ENCODE measurements around the gene SIKE1.
"Not testable (repeated sequence)": the region's sequence is repeated elsewhere in the genome, so short reads cannot be mapped to it uniquely, and the experiment has no call there.

SIKE1 gene

DNA sequence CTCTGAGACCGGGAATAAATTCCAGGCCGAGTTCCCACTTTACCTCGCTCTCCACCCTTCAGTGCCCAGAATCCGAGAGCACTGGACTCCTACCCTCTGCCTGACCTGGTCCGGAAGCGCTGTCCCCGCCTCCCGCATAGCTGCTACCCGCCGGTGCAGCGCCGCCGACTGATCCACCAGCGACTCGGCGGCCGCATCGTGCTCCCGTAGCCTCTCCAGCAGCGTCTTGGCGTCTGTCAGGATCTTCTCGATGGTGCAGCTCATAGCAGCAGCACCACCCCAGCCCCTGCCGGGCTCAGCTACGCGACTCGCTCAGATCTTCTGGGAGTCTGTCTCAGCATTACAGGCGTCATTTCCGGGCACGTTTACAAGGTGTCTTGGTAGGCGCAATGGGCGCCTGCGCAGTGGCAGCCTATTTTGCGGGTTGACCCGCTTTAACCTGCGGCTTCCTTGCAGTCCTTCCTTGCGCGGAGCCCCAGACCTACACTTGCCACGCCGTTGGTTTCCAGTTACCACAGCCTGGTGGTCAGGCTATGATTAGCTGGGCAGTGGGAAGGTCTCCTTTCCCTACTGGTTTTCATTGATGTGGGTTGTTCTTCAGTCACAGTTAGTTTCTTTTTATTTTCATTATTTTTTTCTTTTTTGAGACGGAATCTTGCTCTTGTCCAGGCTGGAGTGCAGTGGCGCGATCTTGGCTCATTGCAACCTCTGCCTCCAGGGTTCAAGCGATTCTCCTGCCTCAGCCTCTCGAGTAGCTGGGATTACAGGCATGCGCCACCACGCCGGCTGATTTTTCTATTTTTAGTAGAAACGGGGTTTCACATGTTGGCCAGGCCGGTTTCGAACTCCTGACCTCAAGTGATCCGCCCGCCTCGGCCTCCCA lies at the start of gene SIKE1:
SIKE1 (minus strand) TSS at position 342 of the 883 bp plus-strand sequence; CDS start at position 264, 78 bp downstream.
- peak; percentile 85 for DNase-seq (ENCODE audit: low read depth)

- DNase-seq (ENCODE audit: low read depth): not testable (repeated sequence)
Measured at GRCh38 chr1:114830075-114830474, 49.6 kb upstream of the SIKE1 start.

- DNase-seq (ENCODE audit: low read depth): no peak
Measured at GRCh38 chr1:114828251-114828650, 47.8 kb upstream of the SIKE1 start.

GRCh38 chr1:114821978-114822377 lies 41.5 kb upstream of the SIKE1 start:
- no peak for DNase-seq (ENCODE audit: low read depth)

GRCh38 chr1:114820392-114820791 lies 39.9 kb upstream of the SIKE1 start:
- DNase-seq (ENCODE audit: low read depth): no peak

GRCh38 chr1:114819869-114820268 lies 39.4 kb upstream of the SIKE1 start:
- DNase-seq (ENCODE audit: low read depth): no peak

GRCh38 chr1:114804449-114804848 lies 24.0 kb upstream of the SIKE1 start:
- not testable (repeated sequence) for DNase-seq (ENCODE audit: low read depth)

- no peak for DNase-seq (ENCODE audit: low read depth)
Measured at GRCh38 chr1:114803001-114803400, 22.5 kb upstream of the SIKE1 start.

DNA sequence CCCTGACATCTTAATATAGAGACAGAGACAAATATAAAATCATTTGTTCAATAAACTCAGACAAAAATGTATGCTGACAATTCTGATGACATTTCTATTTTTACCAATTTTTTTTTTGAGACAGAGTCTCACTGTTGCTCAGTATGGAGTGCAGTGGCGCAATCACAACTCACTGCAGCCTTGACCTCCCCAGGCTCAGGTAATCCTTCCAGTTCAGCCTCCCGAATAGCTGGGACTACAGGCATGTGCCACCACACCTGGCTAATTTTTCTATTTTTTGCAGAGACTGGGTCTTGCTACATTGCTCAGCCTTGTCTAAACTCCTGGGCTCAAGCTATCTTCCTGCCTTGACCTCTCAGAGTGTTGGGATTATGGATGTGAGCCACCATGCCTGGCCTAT lies 13.6 kb upstream of the SIKE1 start:
- DNase-seq (ENCODE audit: low read depth): no peak

GRCh38 chr1:114790581-114790980 lies 10.1 kb upstream of the SIKE1 start:
- DNase-seq (ENCODE audit: low read depth): not testable (repeated sequence)

DNA sequence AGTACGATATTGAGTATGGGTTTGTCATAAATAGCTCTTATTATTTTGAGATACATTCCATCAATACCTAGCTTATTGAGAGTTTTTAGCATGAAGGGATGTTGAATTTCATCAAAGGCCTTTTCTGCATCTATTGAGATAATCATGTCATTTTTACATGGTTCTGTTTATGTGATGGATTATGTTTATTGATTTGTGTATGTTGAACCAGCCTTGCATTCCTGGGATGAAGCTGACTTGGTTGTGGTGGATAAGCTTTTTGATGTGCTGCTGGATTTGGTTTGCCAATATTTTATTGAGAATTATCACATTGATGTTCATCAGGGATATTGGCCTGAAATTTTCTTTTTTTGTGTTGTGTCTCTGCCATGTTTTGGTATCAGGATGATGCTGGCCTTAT lies 6.0 kb upstream of the SIKE1 start:
- not testable (repeated sequence) for DNase-seq (ENCODE audit: low read depth)

GRCh38 chr1:114782476-114782875 lies 2.0 kb upstream of the SIKE1 start:
- no peak for DNase-seq (ENCODE audit: low read depth)

DNA sequence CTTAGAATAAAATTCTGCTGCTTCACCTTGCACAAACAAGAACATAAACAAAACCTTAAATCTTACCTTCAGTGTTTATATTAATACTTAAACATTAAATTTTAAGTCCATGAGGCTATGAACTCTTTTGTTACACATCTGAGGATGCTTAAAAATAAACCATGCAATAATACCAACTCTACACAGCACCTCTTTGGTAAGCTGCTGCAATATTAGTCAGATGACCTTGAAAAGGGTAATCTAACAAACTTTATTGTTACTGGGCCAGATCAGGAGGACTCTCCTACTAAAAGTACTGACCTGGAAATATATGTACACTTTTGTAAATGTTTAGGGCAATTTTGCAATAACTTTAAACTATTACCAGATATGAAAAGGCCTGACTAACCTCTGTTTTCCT lies 763 bp downstream of the SIKE1 start:
- DNase-seq (ENCODE audit: low read depth): no peak

DNA sequence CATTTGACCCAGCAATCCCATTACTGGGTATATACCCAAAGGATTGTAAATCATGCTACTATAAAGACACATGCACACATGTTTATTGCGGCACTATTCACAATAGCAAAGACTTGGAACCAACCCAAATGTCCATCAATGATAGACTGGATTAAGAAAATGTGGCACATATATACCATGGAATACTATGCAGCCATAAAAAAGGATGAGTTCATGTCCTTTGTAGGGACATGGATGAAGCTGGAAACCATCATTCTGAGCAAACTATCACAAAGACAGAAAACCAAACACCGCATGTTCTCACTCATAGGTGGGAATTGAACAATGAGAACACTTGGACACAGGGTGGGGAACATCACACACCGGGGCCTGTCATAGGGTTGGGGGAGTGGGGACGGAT lies 3.8 kb downstream of the SIKE1 start:
- not testable (repeated sequence) for DNase-seq (ENCODE audit: low read depth)

GRCh38 chr1:114771992-114772391 lies 8.5 kb downstream of the SIKE1 start:
- DNase-seq (ENCODE audit: low read depth): no peak

DNA sequence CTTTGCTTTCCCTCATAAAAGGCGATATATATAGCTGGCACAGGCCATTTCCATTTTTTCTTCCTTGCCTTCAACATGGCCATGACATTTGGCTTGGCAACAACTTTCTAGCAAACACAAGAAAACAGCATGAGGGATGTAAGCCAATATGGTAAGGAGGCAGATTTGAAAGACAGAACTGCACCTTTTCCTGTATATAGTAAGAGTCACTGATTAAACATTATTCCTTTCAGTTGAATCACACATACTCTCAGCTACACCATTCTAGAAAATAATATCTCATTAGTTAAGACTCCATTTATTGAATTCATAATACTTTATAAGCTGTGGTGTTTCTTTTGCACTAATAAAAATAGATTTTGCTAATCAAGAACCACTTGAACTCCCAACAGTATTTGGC lies 9.5 kb downstream of the SIKE1 start:
- DNase-seq (ENCODE audit: low read depth): no peak

DNA sequence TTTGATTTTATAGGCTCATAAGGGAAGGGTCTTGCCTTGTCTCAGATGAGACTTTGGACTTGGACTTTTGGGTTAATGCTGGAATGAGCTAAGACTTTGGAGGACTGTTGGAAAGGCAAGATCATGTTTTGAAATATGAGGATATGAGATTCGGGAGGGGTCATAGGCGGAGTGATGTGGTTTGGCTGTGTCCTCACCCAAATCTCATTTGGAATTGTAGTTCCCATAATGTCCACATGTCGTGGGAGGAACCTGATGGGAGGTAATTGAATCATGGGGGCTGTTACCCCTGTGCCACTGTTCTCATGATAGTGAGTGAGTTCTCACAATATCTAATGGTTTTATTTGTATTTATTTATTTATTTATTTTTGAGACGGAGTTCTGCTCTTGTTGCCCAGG lies 15.8 kb downstream of the SIKE1 start:
- DNase-seq (ENCODE audit: low read depth): no peak

- no peak for DNase-seq (ENCODE audit: low read depth)
Measured at GRCh38 chr1:114758256-114758832, 22.1 kb downstream of the SIKE1 start.

DNA sequence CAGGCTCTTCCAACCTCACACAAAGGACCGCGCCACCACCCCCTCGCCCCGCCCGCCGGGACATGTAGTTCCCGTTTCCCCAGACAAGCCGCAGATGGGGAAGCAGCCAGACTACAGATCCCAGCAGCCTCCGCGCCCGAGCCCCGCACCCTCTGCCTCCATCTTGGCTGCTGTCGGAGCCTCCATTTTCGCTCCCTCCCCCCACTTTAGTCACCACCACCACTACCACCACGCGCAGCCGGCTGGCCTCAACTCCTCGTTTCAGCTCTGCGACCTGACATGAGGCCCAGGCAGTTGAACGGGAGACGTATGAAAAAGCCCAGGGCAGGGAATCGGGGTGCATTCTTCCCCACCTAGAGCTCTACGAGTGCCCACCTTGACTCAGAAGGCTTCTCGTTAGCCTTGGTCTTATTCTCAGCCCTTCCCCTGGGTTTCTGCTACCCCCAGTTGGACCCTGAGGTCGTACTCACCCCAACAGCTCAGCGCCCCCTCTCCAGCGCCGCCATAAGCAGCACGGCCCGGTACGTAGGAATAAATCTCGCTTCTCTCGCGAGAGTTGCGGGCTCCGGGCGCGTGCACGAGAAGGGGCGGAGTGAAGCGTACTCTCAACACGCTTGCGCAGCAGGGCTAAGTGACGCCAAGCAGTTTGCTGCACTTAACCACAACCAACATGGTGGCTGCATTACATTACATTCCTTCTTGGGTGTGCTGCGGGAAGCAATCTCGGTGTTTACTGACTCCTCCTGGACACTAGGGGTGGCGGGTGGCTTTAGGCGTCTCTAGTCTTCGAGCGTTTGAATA lies 22.8 kb downstream of the SIKE1 start, which contains the start of gene CSDE1:
CSDE1 (minus strand) TSS at position 530 of the 801 bp plus-strand sequence. CDS start 18,094 bp downstream, outside the sequence.
- DNase-seq (ENCODE audit: low read depth): peak; percentile 95

- peak; percentile 25 for DNase-seq (ENCODE audit: low read depth)
Measured at GRCh38 chr1:114756949-114757454, 23.5 kb downstream of the SIKE1 start.

DNA sequence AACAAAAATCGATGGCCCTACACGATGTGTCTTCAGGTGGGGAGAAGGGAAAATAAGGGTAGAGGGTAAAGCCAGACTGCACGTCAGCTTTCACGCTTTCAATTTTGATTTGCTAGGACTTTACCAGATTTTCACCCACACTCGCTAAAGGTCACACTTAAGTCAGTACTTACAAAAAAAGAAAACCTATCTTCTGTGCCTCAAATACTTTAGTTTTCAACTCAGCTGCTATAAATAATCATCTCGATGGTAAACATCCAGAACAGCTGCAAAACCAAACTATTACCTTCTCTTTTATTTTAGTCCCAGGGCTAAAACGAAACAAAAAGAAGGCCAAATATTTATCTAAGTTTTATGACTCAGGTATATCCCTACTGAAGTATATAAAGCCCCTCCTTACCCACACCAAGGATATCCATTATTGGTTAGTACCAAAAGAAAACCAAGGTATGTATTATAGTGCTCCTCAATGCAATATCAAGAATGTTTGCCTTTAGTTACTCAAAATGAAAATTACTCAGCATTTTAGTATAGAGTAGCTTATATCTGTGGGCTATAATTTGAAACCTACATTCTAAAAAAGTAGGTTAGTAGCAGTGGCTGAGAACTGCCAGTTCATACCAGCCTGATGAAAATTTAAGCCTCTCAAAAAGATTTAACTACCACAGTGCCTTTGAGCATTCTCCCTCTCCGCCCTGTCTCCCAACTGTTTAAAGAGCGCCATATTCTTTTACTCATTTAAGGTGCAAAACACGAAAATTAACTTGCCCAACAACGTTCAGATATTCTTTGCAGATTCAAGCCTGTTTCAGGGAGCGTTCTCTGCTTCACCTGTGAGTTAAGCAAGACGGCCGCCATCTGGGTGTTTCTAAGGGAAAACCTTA lies 24.2 kb downstream of the SIKE1 start:
- DNase-seq (ENCODE audit: low read depth): no peak
